B cell (primary cell): ENCODE measurements around the gene SNPH. TPM values are rescaled to one million over a fixed set of nuclear protein-coding genes. Genes with fewer than 3 reads are reported as not detected.

Experiments
- ATAC-seq: fragments of 200-7000 bp; cut with Tn5 transposase; one replicate; pipeline ENCODE4 v1.10.0; 2021; ENCODE audit warnings: low read depth, mild to moderate bottlenecking, moderate number of reproducible peaks, moderate library complexity
- CTCF ChIA-PET: fragments of 350-600 bp; sonication (Branson Sonifier 250); formaldehyde crosslinking; loops from one replicate; lab custom pipeline; 2021; ENCODE audit warnings: antibody characterized with exemption, inconsistent platforms; lab: Charles Lee
- POLR2A ChIA-PET: fragments of 350-600 bp; sonication (Branson Sonifier 250); formaldehyde crosslinking; loops from one replicate; lab custom pipeline; 2021; ENCODE audit warnings: antibody characterized with exemption; lab: Charles Lee
- DNase-seq: peaks from one replicate; pipeline ENCODE4 v3.0.0; 2013
- H2AFZ ChIP-seq: 2 replicates; pipeline ENCODE4 v1.6.1; 2012; ENCODE audit warnings: mild to moderate bottlenecking, low read depth, low read length; ENCODE audit not compliant: insufficient read depth, poor library complexity, severe bottlenecking
- H3K27ac ChIP-seq, 2 donors: 1 replicate in 1 of 2; 2 replicates in 1 of 2; pipeline ENCODE4 v1.5.1; 2012 to 2013; ENCODE audit warnings: low read length in 2 of 2, mild to moderate bottlenecking in 2 of 2, moderate library complexity in 1 of 2
- H3K27me3 ChIP-seq, 4 experiments: fragments of 200-600 bp in 1 of 4; sonication (generic) in 1 of 4; replicated peaks in 1 of 4; 1 replicate in 2 of 4; 2 replicates in 2 of 4; pipeline versions ENCODE4 v1.6.1 to v1.7.0; 2013 to 2016; ENCODE audit warnings: low read length in 3 of 4, mild to moderate bottlenecking in 2 of 4, mixed read lengths in 1 of 4, moderate library complexity in 1 of 4; ENCODE audit not compliant: insufficient read depth in 4 of 4, control insufficient read depth in 3 of 4; ENCODE audit errors: control extremely low read depth in 1 of 4
- H3K36me3 ChIP-seq, 2 experiments: replicated peaks in 1 of 2; 1 replicate in 1 of 2; 2 replicates in 1 of 2; pipeline versions ENCODE4 v1.6.1 to v1.7.1; 2013; ENCODE audit warnings: low read length in 1 of 2; ENCODE audit not compliant: insufficient read depth in 2 of 2, control insufficient read depth in 1 of 2; ENCODE audit errors: control extremely low read depth in 1 of 2, extremely low read depth in 1 of 2
- H3K4me1 ChIP-seq, 2 donors: fragments of 200-600 bp in 1 of 2; sonication (generic) in 1 of 2; 1 replicate in 1 of 2; 2 replicates in 1 of 2; pipeline versions ENCODE4 v1.5.1 to v1.6.1; 2013 to 2017; ENCODE audit warnings: low read length in 2 of 2; ENCODE audit not compliant: control insufficient read depth in 2 of 2, insufficient read depth in 2 of 2
- H3K4me2 ChIP-seq: replicated peaks from 2 replicates; pipeline ENCODE3; 2012; ENCODE audit warnings: mild to moderate bottlenecking, low read depth, low read length; ENCODE audit not compliant: poor library complexity, severe bottlenecking
- H3K4me3 ChIP-seq, 5 experiments: fragments of 200-600 bp in 1 of 5; sonication (generic) in 1 of 5; 1 replicate in 3 of 5; 2 replicates in 2 of 5; pipeline versions ENCODE4 v1.5.1 to v1.7.0; 2011 to 2016; ENCODE audit warnings: low read length in 4 of 5, mild to moderate bottlenecking in 4 of 5, low read depth in 2 of 5, control low read depth in 1 of 5, moderate library complexity in 1 of 5; ENCODE audit not compliant: insufficient read depth in 1 of 5; ENCODE audit errors: control extremely low read depth in 1 of 5, extremely low read depth in 1 of 5
- H3K79me2 ChIP-seq: fragments of 200-600 bp; sonication (generic); one replicate; pipeline ENCODE4 v1.6.0; 2016; ENCODE audit warnings: low read length; ENCODE audit not compliant: control insufficient read depth, insufficient read depth
- H3K9ac ChIP-seq: fragments of 200-600 bp; sonication (generic); 2 replicates; pipeline ENCODE4 v1.6.1; 2017; ENCODE audit warnings: mild to moderate bottlenecking, low read length, moderate library complexity
- H3K9me3 ChIP-seq, 3 donors: one replicate each; pipeline versions ENCODE4 v1.6.1 to v1.7.1; 2013; ENCODE audit warnings: low read length in 2 of 3; ENCODE audit not compliant: control insufficient read depth in 2 of 3, insufficient read depth in 1 of 3; ENCODE audit errors: control extremely low read depth in 1 of 3
- H4K20me1 ChIP-seq: 2 replicates; pipeline ENCODE4 v1.6.0; 2012; ENCODE audit warnings: mild to moderate bottlenecking, low read length; ENCODE audit not compliant: insufficient read depth, control insufficient read depth, poor library complexity, severe bottlenecking
- H3K27ac Mint-ChIP-seq: one replicate; pipeline ENCODE4 v1.8.0; 2021; ENCODE audit warnings: mixed read lengths
- H3K27me3 Mint-ChIP-seq: one replicate; pipeline ENCODE4 v1.8.0; 2021; ENCODE audit warnings: mixed read lengths
- H3K4me1 Mint-ChIP-seq: one replicate; pipeline ENCODE4 v1.8.0; 2021; ENCODE audit warnings: mixed read lengths
- H3K4me3 Mint-ChIP-seq: one replicate; pipeline ENCODE4 v1.8.0; 2021; ENCODE audit warnings: mixed read lengths
- H3K9me3 Mint-ChIP-seq: one replicate; pipeline ENCODE4 v1.8.0; 2022; ENCODE audit warnings: mixed read lengths; ENCODE audit not compliant: insufficient read depth
- CTCF ChIP-seq: fragments of 200-600 bp; IDR thresholded peaks from one replicate; pipeline ENCODE4 v1.8.0; 2022; ENCODE audit warnings: antibody characterized with exemption, mild to moderate bottlenecking
- EZH2 ChIP-seq: IDR thresholded peaks from 2 replicates; pipeline ENCODE4 v1.6.1; 2012; ENCODE audit warnings: borderline replicate concordance, low read depth, mild to moderate bottlenecking, moderate library complexity, low read length; ENCODE audit not compliant: insufficient read depth, poor library complexity, severe bottlenecking
- WGBS: methylation state at CpG from one replicate; pipeline ENCODE4 v1.1.5; 2013; ENCODE audit warnings: missing lambda C conversion rate; ENCODE audit not compliant: insufficient coverage; 5-methylcytosine and 5-hydroxymethylcytosine counted together
- intact Hi-C: fragments of 100-400 bp; cut with micrococcal nuclease; formaldehyde crosslinking; loops from one replicate; pipeline ENCODE4 v1.10.0; 2022
- polyA plus RNA-seq: library from polyadenylated mRNA; depleted of rRNA; stranded (reverse); fragments of >200 nt; gene quantifications from 2 replicates; pipeline ENCODE4 v1.2.3, GENCODE V29; 2012
- total RNA-seq, 2 donors: library from RNA; stranded (reverse); fragments of 120-200 nt in 1 of 2; gene quantifications; 1 replicate in 1 of 2; 2 replicates in 1 of 2; pipeline versions ENCODE4 v1.2.3 to v1.2.4, GENCODE V29; 2013 to 2022

The SNPH gene
- total and polyA plus RNA-seq, 2 donors (not counting 1 experiment from before 2014, with no cell fraction given), result 0.67 to 3.0 TPM

DNA sequence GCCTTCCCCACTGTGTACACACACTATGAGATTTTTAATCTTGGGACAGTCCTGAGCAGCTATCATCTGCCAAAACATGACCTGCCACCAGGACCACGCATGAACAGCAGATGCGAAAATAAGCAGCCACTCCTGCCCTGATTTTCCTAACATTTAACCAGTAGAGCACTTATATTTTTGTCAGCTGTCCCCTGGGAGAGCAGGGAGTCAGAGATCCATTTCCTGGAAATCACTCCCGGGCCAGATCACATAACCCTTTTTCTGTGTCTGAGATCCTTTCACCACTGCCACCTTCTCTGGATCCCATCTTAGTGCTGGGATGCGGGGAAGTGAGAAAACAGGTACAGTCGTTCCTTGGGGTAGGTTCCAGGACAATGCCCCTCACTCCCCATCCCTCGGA lies 57.2 kb downstream of the SNPH start:
- Mint-ChIP-seq H3K4me1 (peaks cover 13% of the 10 kb centered on the region), H3K4me3 (no peak overlapping the region), H3K27me3 (no peaks in the 10 kb centered on the region), H3K9me3 (no peaks in the 10 kb centered on the region), H3K27ac (no peak overlapping the region)
- Histone ChIP-seq H3K79me2 (peaks cover 30% of the 10 kb centered on the region), H3K9me3 (no peaks in the 10 kb centered on the region), H2AFZ (no peak overlapping the region), H3K27me3 (no peaks in the 10 kb centered on the region), H3K9ac (no peak overlapping the region), H3K36me3 (no peaks in the 10 kb centered on the region), H3K4me1 (peaks cover 17 to 18% of the 10 kb centered on the region in 2 donors), H3K4me3 (no peak overlapping the region), H3K4me2 (no peak overlapping the region), H4K20me1 (no peaks in the 10 kb centered on the region), H3K27ac (no peak overlapping the region)
- 90% methylated on average over 2 of the region's 6 CpGs for WGBS
- ATAC-seq, result no peak
- intact Hi-C loops, result loop anchor here (10.0 kb wide), 1 partner anchor 778 kb away; the partner anchor contains the start of gene CSNK2A1
- TF ChIP-seq CTCF (no peak), EZH2 (no peak)
- POLR2A ChIA-PET, result no interaction called here
- CTCF ChIA-PET, result interaction anchor here (1.4 to 1.7 kb wide), 3 partner anchors 10 to 180 kb away, joined by 6 to 10 read pairs (median 7); no protein-coding TSS in a partner anchor
- DNase-seq, result no peak

DNA sequence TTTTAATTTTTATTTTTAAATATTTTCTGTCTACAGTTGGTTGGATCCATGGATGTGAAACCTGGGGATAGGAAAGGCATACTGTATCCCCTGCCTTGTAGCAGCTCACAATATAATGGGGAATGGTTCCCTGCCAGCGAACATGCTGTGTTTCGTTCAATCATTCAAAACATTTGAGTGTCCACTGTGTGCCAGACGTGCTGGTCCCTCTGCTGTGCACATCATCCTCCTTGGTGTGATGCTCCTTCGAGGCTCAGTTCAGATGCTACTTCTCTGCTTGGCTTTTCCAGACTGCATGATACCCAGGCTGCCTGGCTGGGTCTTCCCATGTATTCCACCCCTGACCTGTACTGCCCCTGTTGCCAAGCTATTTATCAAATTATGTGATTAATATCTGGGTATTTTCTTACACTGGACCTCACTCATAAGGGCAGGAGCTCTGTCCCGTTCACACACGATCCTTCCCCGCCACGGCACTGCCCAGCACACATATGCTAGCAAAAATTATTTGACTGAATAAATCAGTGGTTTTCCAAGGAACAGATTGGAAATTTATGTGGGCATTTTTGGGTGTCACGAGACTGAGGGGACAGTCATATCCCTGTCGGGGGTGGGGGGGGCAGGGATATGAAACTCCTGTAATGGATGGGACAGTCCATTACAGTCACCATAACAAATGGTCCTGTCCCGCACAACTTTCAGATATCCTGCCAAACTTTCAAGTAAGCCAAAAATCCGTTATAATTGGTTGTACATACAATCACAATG lies 57.9 kb downstream of the SNPH start:
- ChIA-PET POLR2A (no interaction called here), CTCF (interaction anchor here (1.4 to 2.2 kb wide), 5 partner anchors 9 to 180 kb away, joined by 6 to 14 read pairs (median 9); no protein-coding TSS in a partner anchor)
- Histone ChIP-seq H3K4me1 (peaks cover 17 to 18% of the 10 kb centered on the region in 2 donors), H4K20me1 (no peaks in the 10 kb centered on the region), H3K9ac (no peak overlapping the region), H2AFZ (no peak overlapping the region), H3K27ac (no peak overlapping the region), H3K9me3 (no peaks in the 10 kb centered on the region), H3K4me3 (no peak overlapping the region), H3K27me3 (no peaks in the 10 kb centered on the region), H3K79me2 (peaks cover 38% of the 10 kb centered on the region), H3K4me2 (no peak overlapping the region), H3K36me3 (no peaks in the 10 kb centered on the region)
- no peaks in the 10 kb centered on the region for H3K9me3 Mint-ChIP-seq
- H3K27ac Mint-ChIP-seq, result no peak overlapping the region
- peak overlapping the region; percentile 35 for H3K4me3 Mint-ChIP-seq
- TF ChIP-seq CTCF, result no peak
- TF ChIP-seq EZH2, result no peak
- no peak for DNase-seq
- 91% methylated on average over 5 of the region's 12 CpGs for WGBS
- intact Hi-C loops, result loop anchor here (10.0 kb wide), 1 partner anchor 779 kb away; the partner anchor contains the start of gene CSNK2A1
- H3K27me3 Mint-ChIP-seq, result no peaks in the 10 kb centered on the region
- peaks cover 18% of the 10 kb centered on the region for H3K4me1 Mint-ChIP-seq
- no peak for ATAC-seq
